Stimulated activated CD8-positive, alpha-beta memory T cell treated with anti-CD3 and anti-CD28 coated beads, Interleukin-12 subunit alpha, Interleukin-12 subunit beta, amount 100 ng/mL, for 24 hours (primary cell): Measurements from ENCODE around the gene TCP11.

Experiments
- DNase-seq: peaks from one replicate; pipeline ENCODE4 v3.0.0-alpha.2; 2020; ENCODE audit errors: extremely low read depth

Gene TCP11

GRCh38 chr6:35080821-35081425 lies 60.2 kb downstream of the TCP11 start:
- no peak for DNase-seq

- DNase-seq, result no peak
These were observed 61.0 kb downstream of the TCP11 start for GRCh38 chr6:35080016-35080680.

GRCh38 chr6:35079311-35080000 lies 61.7 kb downstream of the TCP11 start:
- no peak for DNase-seq

GRCh38 chr6:35078896-35079295 lies 62.2 kb downstream of the TCP11 start:
- DNase-seq, result no peak

GRCh38 chr6:35078226-35078850 lies 62.8 kb downstream of the TCP11 start:
- no peak for DNase-seq

GRCh38 chr6:35077713-35078105 lies 63.4 kb downstream of the TCP11 start:
- no peak for DNase-seq

GRCh38 chr6:35076997-35077712 lies 64.0 kb downstream of the TCP11 start:
- DNase-seq, result no peak

- no peak for DNase-seq
These were observed 67.2 kb downstream of the TCP11 start for GRCh38 chr6:35073766-35074471.

GRCh38 chr6:35073211-35073610 lies 67.9 kb downstream of the TCP11 start:
- no peak for DNase-seq

GRCh38 chr6:35072698-35073055 lies 68.5 kb downstream of the TCP11 start:
- no peak for DNase-seq

GRCh38 chr6:35072051-35072697 lies 69.0 kb downstream of the TCP11 start:
- DNase-seq, result no peak

GRCh38 chr6:35071347-35071994 lies 69.7 kb downstream of the TCP11 start:
- no peak for DNase-seq

- no peak for DNase-seq
These were observed 71.0 kb downstream of the TCP11 start for GRCh38 chr6:35070111-35070510.

- DNase-seq, result no peak
These were observed 71.9 kb downstream of the TCP11 start for GRCh38 chr6:35069262-35069661.

GRCh38 chr6:35068644-35069043 lies 72.5 kb downstream of the TCP11 start:
- no peak for DNase-seq

GRCh38 chr6:35068206-35068605 lies 72.9 kb downstream of the TCP11 start:
- DNase-seq, result no peak
